Erythroblast (primary cell): Measurements from ENCODE around the gene HSD17B3.

ENCODE experiments used
- GATA1 ChIP-seq: IDR thresholded peaks from 2 replicates; pipeline ENCODE4 v1.6.1; 2011; ENCODE audit warnings: low read depth, mild to moderate bottlenecking, control low read depth, low read length, moderate library complexity
- POLR2A ChIP-seq: IDR thresholded peaks from 2 replicates; pipeline ENCODE4 v1.6.1; 2011; ENCODE audit warnings: mild to moderate bottlenecking, low read length

GRCh38 chr9:96270236-96270744 is 31.7 kb downstream of the HSD17B3 start:
- TF ChIP-seq POLR2A = no peak
- no peak for TF ChIP-seq GATA1
